ENCODE data around the gene CRYGB.
"Not testable (repeated sequence)": the region's sequence is repeated elsewhere in the genome, so short reads cannot be mapped to it uniquely, and the experiment has no call there.

CRYGB gene

DNA sequence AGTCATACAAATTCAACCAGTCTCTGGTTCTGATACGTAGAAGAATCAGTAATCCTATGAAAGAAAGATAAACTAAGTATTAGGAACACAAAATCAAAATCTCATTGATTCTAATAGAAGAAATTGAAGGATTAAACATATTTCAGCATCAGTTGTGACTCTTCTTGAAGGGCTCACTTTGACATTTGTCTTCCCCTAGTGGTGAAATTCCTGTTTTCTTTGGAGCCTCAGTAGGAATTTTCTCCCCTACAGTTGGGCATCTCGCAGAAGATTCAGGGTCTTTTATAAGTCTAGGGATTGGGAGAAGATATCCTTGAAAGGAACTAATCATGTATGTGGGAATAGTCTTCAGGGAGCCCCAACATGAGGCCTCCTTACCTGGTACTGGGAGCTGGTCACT is 2.8 kb upstream of the CRYGB start:
- no peak for DNase-seq

DNA sequence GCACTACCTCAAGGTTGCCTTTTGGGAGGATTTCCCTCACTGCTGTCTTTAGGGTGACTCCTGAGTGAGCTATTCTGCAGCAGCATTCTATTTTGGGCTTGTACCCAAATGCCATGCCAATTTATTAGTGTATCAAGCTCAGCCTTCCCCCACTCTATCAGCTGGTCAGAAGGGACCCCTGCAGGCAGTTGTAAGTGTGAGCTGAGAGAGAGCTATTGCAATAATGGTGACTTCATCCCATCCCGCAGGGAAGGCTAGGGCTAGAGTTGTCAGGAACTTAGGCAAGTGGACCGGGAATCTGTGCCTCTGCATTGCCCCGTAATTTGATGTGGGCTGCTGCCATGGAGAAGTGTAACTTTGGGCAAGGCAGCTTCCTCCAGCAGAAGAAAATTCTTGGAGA is 1.8 kb upstream of the CRYGB start:
- no peak for DNase-seq

DNA sequence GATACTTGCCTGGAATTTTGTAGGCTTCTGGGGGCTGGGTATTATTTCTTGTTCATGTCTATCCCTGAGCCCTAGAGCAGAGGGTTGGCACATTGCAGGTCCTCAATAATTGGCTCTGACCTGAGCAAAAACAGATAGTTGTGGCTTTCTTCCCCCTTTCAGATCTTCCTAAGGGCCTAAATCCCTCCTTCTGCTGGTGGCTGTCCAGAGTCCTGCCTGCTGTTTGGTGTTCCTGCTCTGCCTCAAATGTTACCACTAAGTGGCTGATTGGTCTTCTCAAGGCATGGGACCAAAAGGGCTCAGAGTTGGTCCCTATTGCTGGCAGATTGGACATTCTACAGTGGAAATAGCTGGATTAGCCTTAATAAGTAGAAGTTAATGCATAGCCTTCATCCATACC is 1.1 kb upstream of the CRYGB start:
- DNase-seq, result no peak

DNA sequence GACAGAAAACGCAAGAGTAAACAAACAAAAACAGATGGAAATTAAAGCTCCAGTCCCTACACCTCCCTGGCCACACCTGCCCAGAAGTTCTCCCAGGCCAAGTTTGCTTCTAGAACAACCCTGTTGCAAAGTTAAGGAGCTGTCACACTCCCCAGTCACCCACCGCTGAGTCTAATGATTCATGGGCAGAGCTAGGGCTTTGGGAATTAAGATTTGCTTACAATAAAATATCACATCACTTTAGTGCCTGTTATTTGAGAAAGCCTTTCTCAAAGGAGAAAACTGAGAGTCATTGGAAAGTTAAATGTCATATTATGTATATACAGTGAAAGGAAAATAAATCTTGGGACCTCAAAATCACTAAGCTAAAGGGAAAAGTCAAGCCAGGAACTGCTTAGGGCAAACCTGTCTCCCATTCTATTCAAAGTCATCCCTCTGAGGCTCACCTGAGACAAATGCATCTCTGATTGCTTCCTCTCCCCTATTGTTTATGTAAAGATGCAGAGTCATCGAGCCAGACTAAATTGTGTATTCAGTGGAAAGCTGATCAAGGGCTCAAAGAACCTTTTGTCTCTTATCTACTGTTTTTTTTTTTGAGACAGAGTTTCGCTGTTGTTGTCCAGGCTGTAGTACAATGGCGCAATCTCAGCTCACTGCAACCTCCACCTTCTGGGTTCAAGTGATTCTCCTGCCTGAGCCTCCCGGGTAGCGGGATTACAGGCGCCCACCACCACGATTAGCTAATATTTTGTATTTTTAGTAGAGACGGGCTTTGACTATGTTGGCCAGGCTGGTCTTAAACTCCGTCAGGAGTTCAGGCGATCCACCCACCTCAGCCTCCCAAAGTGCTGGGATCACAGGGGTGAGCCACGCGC is 2.8 kb downstream of the CRYGB start:
- DNase-seq, result no peak

DNA sequence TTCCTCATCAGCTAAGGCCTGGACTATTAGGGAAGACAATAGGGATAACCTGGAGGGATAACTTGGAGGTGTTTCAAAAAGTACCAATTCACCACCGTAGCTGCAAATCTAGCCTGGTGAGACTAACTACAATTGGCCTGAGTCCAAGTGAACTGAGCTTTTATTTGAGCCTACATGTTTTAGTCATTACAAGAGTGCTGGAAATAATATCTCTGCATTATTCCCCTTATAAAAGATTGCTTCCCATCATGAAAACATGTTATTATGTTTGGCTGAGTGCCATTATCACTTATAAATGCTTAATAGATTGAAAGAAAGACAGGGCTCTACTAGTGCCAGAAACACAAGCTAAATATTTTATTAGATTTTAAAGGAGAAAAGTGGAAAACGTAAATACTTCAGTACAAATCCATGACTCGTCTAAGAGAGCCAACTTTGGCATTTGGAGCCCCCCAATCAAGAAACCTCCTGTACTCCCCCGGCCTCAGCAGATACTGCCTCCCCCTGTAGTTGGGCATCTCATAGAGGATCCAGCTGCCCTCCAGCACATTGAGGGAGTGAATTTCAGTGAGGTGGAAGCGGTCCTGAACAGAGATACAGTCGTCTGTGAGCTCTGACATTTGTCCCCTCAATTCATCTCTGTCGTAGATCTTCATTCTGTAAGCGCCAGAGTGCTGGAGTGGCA is 3.6 kb downstream of the CRYGB start:
- no peak for DNase-seq

DNA sequence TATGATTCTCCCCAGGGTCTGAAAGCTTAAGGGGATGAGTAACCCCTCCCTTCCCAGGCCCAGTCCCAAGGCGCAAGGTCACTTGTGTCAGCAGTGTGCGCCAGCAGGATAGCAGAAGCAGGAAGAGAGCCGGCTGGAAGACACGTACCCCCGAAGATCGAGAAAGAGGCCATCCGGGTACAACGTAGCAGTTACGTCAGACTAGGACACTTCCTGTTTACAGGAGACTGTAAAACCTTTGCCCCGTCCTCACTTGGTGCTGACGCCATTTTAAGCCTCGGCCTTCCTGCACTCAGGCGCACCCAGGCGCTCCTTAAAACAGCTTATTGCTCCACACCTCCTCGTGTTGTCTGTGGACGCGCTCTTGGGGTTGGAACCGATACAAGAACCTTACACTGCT is 6.5 kb downstream of the CRYGB start:
- peak; percentile 21 for DNase-seq

DNA sequence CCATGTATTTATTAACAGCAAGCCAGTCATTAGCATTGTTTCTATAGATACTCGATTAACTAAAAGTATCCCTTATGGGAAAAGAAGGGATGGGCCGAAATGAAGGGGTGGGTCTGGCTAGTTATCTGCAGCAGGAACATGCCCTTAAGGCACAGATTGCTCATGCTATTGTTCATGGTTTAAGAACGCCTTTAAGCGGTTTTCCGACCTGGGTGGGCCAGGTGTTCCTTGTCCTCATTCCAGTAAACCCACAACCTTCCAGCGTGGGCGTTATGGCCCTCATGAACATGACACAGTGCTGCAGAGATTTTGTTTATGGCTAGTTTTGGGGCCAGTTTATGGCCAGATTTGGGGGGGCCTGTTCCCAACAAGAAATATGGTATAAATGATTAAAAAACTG is 7.6 kb downstream of the CRYGB start:
- not testable (repeated sequence) for DNase-seq

DNA sequence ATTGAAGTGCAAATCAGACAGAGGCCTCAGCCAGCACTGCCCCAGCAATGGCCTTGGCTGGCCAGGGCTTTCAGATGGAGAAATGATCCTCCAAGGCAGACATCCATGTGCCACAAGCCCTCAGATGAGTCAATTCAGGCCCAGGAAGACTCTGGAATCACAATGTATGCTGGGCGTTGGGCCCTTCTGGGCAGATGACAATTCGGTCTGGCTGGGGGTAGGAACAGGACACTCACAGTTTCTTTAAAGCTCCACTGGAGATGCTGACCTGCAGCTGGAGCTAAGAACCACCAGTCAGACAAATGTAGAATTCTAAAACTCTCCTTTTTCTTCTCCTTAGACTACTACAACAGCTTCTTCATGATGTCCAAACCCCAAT is 9.3 kb downstream of the CRYGB start:
- DNase-seq, result no peak

DNA sequence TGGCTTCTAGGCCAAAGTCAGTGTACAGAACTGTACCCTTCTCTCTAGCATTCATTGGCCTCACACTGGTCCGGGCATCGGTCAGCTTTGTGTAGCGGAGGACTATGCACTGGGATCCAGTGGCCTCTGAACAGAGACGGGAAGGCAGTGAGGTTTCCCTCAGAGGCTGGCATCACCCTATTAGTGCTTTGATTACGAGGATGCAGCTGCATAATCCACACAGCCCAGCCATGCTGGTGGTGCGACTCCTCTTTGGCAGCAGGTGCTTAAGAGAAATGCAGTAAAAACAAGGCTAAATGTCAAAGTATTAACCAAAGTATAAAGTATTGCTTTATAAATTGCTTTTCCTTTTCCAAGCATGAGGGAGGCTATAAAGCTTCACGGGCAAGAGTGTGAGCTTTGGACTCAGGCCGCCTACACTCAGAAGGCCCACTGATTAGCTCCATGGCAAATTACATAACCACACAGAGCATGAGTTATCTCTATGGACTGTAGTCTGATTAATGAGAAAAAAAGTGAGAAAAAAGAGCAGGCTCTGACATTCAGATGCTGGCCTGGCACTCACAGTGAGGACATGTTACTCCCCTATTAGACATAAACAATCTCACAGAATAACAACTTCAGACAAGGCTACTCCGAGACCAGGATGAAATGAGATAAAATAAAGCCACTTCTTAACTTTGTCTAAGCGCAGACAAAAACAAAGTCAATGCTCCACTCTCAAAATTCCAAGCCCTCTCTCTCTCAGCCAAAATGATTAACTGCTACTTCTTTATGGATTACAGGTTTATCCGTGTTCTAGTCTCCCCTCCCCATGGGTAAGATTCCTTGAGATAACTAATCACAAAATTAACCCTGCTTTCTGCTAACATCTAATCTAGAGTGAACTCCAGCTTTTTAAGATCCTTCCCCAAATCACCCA is 9.9 kb downstream of the CRYGB start:
- no peak for DNase-seq

DNA sequence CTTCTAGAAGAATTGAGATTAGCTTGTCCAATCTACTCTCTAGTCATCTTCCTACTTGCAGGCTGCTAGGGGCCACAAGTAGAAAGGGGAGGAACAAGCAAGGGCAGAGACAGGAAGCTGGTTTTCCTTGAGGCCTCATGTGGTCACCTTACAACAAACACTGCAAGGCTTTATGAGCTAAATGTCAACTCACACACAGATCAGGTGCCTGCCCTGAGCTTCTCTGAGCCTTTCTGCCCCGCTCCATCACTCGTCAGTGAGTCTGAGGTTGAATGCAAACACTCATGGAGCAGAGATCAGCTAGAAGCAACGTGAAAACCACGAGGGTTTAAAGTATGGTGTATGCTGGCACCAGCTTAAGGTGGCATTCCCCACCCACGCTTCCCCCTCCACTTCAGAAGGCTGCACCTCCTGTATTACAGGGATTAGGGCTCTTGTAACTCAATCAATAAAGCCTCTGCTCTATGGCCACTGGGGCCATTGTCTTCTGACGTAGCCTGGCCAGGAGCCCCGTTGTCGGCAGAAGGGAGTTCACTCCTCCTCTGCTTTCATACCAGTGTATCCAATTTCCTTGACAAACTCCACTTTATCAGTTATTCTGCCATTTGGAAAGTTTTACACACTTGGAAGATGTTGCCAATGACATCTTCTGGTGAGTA is 10.9 kb downstream of the CRYGB start:
- peak; percentile 54 for DNase-seq

DNA sequence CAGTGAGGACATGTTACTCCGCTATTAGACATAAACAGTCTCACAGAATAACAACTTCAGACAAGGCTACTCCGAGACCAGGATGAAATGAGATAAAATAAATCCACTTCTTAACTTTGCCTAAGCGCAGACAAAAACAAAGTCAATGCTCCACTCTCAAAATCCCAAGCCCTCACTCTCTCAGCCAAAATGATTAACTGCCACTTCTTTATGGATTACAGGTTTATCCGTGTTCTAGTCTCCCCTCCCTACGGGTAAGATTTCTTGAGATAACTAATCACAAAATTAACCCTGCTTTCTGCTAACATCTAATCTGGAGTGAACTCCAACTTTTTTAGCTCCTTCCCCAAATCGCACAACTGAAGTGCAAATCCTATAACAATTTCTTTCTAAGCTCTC is 15.2 kb downstream of the CRYGB start:
- DNase-seq, result no peak

DNA sequence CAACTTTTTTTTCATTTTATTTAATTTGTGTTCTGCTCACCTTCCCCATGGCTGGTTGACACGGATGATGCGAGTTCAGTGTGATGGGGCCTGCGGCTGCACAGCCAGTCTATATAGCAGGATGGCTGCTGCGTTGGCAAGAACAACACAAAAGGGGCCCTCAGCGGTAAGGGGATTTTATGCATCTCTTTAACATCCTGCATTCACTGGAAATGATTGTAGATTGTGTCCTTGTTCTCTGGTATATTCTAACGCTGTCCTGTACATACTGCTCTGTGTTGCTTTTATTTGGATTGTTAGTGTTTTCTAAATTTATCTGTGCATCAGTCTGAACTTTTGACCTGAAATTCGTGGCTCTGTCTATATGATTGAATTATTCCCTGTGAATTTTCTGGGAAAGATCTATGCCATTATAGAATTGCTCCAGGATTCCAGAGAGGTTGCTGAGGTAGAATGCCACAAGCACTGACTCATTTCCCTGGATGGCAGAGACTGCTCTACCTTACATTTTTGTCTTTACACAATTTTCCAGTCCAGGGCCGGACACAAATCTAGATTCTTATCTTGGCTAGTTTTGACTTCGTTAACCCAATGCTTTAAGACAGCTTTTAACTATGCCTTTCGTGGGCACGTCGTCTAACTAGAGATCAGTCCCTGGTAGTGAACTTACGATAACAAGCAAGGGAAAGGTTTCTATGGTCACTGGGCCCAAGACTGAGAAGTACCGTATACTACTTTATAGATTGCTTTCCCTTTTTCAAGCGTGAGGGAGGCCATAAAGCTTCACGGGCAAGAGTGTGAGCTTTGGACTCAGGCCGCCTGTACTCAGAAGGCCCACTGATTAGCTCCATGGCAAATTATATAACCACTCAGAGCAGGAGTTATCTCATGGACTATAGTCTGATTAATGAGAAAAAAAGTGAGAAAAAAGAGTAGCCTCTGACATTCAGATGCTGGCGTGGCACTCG is 15.9 kb downstream of the CRYGB start, which contains the start of gene CRYGC:
CRYGC (minus strand) TSS at position 85 of the 968 bp plus-strand sequence; CDS start at position 49, 36 bp downstream.
- DNase-seq, result no peak

DNA sequence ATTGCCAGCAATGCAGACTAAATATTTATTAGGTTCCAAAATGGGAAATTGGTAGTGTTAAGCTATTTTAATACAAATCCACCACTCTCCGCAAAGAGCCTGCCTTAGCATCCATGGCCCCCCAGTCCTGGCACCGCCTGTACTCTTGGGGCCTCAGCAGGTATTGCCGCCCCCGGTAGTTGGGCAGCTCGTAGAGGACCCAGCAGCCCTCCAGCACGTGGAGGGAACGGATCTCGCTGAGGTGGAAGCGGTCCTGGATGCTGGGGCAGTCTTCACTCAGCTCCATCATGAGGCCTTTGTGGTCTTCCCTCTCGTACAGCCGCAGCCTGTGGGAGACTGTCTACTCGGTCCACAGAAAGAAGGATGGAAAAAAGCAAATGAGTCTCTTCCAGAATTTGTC is 17.8 kb downstream of the CRYGB start:
- DNase-seq, result no peak

DNA sequence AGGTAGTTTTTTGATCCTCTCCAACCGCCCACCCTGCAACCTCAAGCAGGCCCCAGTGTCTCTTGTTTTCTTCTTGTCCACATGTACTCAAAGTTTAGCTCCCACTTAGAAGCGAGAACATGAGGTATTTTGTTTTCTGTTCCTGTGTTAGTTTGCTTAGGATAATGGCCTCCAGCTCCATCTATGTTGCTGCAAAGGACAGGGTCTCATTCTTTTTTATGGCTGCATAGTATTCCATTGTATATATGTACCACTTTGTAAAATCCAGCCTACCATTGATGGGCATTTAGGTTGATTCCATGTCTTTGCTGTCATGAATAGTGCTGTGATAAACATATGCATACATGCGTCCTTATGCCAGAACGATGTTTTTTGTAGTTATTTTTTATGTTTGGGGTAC is 18.9 kb downstream of the CRYGB start:
- DNase-seq, result no peak

DNA sequence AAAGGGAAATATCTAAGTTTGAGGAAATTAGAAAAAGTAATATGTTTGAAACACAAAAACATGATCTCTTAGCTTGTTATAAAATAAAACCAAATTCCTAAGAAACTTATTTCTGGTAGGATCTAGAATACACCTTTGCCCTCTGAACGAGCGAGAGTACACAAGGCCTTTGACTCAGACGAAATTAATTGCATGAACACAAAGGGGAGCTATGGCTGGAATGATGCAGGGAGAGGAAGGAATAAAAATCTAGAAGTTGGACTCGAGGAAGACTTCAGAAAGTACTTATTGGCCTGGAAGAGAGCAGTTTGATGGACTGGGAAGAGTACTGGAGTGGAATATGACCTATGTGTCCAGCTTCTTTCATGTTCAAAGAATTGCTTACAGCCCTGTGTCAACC is 20.7 kb downstream of the CRYGB start:
- DNase-seq, result no peak

DNA sequence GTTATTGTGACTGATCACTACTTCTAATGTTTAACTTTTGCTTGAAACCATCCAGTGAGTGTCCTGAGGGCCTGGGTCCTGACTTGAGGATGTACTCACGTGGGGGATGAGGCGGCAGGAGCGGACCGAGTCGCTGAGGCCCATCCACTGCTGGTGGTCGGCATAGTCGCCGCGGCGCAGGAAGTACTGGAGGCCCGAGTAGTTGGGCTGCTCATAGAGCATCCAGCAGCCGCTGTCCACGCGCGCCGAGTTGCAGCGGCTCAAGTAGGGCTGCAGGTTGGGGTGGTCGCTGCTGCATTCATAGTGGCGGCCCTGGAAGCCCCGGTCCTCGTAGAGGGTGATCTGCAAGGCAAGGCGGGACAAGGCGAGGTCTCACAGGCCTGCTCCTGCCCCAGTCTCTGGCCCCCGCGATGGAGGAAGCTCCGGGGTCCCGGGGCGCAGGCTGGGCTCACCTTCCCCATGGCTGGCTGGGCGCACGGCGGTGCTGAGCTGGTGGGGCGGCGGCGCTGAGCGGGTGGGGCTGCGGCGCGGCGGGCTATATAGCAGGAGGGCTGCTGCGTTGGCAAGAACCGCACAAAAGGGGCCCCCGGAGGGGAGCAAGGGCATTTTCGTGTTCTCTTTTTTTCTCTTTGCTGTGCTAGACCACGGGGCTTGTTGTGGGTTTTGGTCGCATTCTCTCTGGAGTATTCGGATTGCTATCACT is 21.8 kb downstream of the CRYGB start, which contains the start of gene CRYGD:
CRYGD (minus strand) TSS at position 512 of the 703 bp plus-strand sequence; CDS start at position 461, 51 bp downstream.
- not testable (repeated sequence) for DNase-seq

DNA sequence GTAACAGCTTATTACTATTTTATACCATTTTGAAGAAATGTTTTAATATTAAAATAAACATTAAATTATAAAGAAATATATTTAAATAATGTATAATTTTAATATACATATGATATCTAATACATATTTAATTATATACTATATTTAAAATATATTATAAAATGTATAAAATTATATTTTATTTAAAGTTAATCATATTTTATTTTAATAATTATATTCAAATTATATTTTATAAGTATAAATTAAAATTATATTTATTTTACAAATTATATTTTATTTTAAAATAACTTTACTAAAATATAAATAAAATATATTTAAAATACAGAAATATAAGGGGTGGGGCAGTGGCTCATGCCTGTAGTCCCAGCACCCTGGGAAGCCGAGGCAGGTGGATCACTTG is 23.7 kb downstream of the CRYGB start:
- no peak for DNase-seq

DNA sequence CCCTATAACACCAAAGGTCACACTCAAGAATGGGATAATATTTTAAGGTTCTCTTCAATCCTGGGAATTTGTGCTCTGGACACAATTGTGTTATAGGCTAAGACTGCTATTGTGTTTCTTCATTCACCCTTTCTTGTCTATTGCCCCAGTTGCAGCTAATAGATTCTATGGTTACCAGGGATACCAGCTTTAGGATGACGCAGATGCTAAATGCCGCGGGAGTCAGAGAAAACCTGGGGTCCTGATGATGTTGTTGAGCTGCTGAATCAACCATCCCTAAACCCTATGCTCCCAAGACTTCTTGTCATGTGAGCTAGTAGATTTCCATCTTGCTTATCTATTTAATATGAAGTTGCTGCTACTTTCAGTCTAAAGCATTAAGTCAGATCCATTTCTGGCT is 27.0 kb downstream of the CRYGB start:
- no peak for DNase-seq

DNA sequence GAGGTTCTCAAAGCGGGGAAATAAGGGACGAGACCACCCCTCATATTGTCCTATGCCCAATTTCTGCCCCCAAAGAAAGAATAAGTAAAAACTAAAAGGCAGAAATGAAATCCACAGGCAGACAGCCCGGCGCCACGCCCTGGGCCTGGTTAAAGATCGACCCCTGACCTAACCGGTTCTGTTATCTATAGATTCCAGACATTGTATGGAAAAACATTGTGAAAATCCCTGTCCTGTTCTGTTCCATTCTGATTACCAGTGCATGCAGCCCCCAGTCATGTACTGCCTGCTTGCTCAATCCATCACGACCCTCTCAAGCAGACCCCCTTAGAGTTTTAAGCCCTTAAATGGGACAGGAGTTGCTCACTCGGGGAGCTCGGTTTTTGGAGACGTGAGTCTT is 28.6 kb downstream of the CRYGB start:
- not testable (repeated sequence) for DNase-seq

DNA sequence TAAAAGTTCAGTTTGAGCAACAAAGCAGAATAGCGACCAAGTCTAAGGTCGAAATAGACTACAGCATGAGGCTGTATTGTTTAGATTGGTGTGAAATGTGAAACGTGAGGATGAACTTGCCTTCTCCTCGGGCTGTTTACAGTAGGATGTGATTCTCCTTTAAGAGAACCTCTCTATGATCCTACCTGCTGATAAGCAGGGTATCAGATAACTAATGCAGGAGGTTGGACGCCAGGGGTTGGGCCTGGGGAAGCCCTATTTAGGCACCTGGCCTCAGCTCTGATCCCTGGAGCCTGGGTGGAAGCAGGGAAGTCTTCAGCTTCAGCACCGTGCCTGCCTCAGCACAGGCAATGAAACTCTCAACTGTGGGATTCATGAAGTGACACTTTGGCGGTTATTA is 33.0 kb downstream of the CRYGB start:
- no peak for DNase-seq
